Peyer's patch (tissue), 4 donors: ENCODE data around the gene THSD7A. TPM values are rescaled to one million over a fixed set of nuclear protein-coding genes. Genes with fewer than 3 reads are reported as not detected.

ENCODE experiments used
- DNase-seq, 3 donors: peaks; one replicate each; pipeline ENCODE4 v3.0.0-alpha.2; 2017 to 2019
- H3K27ac ChIP-seq, 4 donors: fragments of 200-600 bp; sonication (generic); one replicate each; pipeline ENCODE4 v1.5.1; 2016 to 2019
- H3K27me3 ChIP-seq, 2 donors: fragments of 200-600 bp; sonication (generic); one replicate each; pipeline ENCODE4 v1.5.1; 2019
- H3K36me3 ChIP-seq, 3 donors: fragments of 200-600 bp; sonication (generic); one replicate each; pipeline ENCODE4 v1.5.1; 2016 to 2019
- H3K4me1 ChIP-seq, 4 donors: fragments of 200-600 bp; sonication (generic); one replicate each; pipeline ENCODE4 v1.5.1; 2016 to 2019
- H3K4me3 ChIP-seq, 4 donors: fragments of 200-600 bp; sonication (generic); 1 replicate in 3 of 4; 2 replicates in 1 of 4; pipeline ENCODE4 v1.5.1; 2016 to 2019; ENCODE audit warnings: mild to moderate bottlenecking in 1 of 4
- H3K9me3 ChIP-seq, 4 donors: fragments of 200-600 bp; sonication (generic); one replicate each; pipeline ENCODE4 v1.5.1; 2016 to 2019; ENCODE audit warnings: mild to moderate bottlenecking in 1 of 4
- CTCF ChIP-seq, 6 experiments: fragments of 450-650 bp in 4 of 6; fragments of 200-600 bp in 2 of 6; sonication (generic) in 1 of 6; IDR thresholded peaks; one replicate each; pipeline ENCODE4 v1.5.1; 2017 to 2019; ENCODE audit warnings: antibody characterized with exemption in 6 of 6, mild to moderate bottlenecking in 3 of 6, moderate library complexity in 1 of 6
- POLR2A ChIP-seq, 2 donors: fragments of 450-650 bp; IDR thresholded peaks; one replicate each; pipeline ENCODE4 v1.5.1; 2017; ENCODE audit warnings: antibody characterized with exemption in 2 of 2, mild to moderate bottlenecking in 2 of 2, moderate library complexity in 2 of 2
- total RNA-seq, 4 donors: library from RNA; depleted of rRNA; stranded (reverse); fragments of >200 nt; gene quantifications; one replicate each; pipeline ENCODE4 v1.1.0, GENCODE V29; 2016

The THSD7A gene
- total RNA-seq, 4 donors from 2014 or later = 0.53 to 4.1 (median 2.1) TPM

GRCh38 chr7:11329626-11330025, 502.4 kb downstream of the THSD7A start:
- no peaks in the 10 kb centered on the region for H3K4me1 ChIP-seq
- no peaks in the 10 kb centered on the region for H3K9me3 ChIP-seq
- no peaks in the 10 kb centered on the region for H3K27me3 ChIP-seq
- no peak overlapping the region for H3K4me3 ChIP-seq
- H3K27ac ChIP-seq = no peak overlapping the region
- DNase-seq = no peak
- no peaks in the 10 kb centered on the region for H3K36me3 ChIP-seq
- TF ChIP-seq POLR2A (IDR thresholded peaks at IDR 0.05) = no peak
- TF ChIP-seq CTCF (IDR thresholded peaks at IDR 0.05) = no peak

- H3K27ac ChIP-seq = no peak overlapping the region
- no peaks in the 10 kb centered on the region for H3K9me3 ChIP-seq
- no peak for TF ChIP-seq POLR2A (IDR thresholded peaks at IDR 0.05)
- no peak for TF ChIP-seq CTCF (IDR thresholded peaks at IDR 0.05)
- no peak overlapping the region for H3K4me3 ChIP-seq
- no peaks in the 10 kb centered on the region for H3K36me3 ChIP-seq
- no peaks in the 10 kb centered on the region for H3K4me1 ChIP-seq
- DNase-seq = no peak
- no peaks in the 10 kb centered on the region for H3K27me3 ChIP-seq
Measured at GRCh38 chr7:11328309-11328708, 503.7 kb downstream of the THSD7A start.

DNA sequence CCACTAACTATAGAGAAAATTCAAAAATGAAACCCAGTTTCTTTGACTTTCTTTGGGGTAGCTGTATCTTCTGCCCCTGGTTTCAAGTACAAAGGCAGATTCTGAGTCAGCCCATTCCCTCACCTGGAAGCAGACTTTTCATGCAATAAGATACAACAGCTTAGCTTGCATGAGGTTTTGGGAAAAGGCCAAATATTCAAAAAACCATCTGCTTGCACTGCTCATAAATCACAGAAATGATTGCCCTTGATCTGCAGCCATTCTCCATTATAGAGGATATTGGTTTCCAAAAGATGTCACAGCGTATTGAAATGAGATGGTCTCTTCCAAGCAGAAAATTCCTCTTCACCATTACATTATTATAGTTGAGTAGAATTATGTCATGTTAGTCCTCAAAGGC, 504.4 kb downstream of the THSD7A start:
- no peaks in the 10 kb centered on the region for H3K9me3 ChIP-seq
- H3K27me3 ChIP-seq = no peaks in the 10 kb centered on the region
- no peak overlapping the region for H3K27ac ChIP-seq
- no peaks in the 10 kb centered on the region for H3K4me1 ChIP-seq
- no peak overlapping the region for H3K4me3 ChIP-seq
- DNase-seq = no peak
- H3K36me3 ChIP-seq = no peaks in the 10 kb centered on the region
- TF ChIP-seq CTCF (IDR thresholded peaks at IDR 0.05) (no peak), POLR2A (IDR thresholded peaks at IDR 0.05) (no peak)
